HepG2 (cell line): ENCODE results near the gene ERLEC1. TPM values are rescaled to one million over a fixed set of nuclear protein-coding genes. Genes with fewer than 3 reads are reported as not detected.
A peak's percentile ranks its signal among the peaks of the same experiment; 100 is the strongest.

Experiments
- AGO2 ChIP-seq: fragments of 200-400 bp; formaldehyde crosslinking; optimal IDR thresholded peaks from 2 replicates; pipeline ENCODE3; 2017; ENCODE audit warnings: mild to moderate bottlenecking, low read depth, low read length, moderate library complexity
- ARNTL ChIP-seq: sonication (generic); formaldehyde crosslinking; IDR thresholded peaks from 2 replicates; pipeline ENCODE4 v1.4.0; 2020; ENCODE audit warnings: mild to moderate bottlenecking, missing genetic modification reagents
- CBX5 ChIP-seq: sonication (generic); formaldehyde crosslinking; IDR thresholded peaks from 2 replicates; pipeline ENCODE4 v1.4.0; 2020; ENCODE audit warnings: missing genetic modification reagents, borderline replicate concordance
- CEBPB ChIP-seq: IDR thresholded peaks from 2 replicates; pipeline ENCODE4 v1.6.1; 2011; ENCODE audit warnings: low read depth, low read length, improper control_type of control experiment, borderline replicate concordance
- EEA1 ChIP-seq: sonication (generic); formaldehyde crosslinking; IDR thresholded peaks from 2 replicates; pipeline ENCODE4 v1.5.1; 2020; ENCODE audit warnings: mild to moderate bottlenecking, missing genetic modification reagents, borderline replicate concordance
- HES4 ChIP-seq: sonication (generic); formaldehyde crosslinking; IDR thresholded peaks from 2 replicates; pipeline ENCODE4 v1.9.0; 2021; ENCODE audit warnings: mild to moderate bottlenecking, missing genetic modification reagents, borderline replicate concordance
- KAT8 ChIP-seq: IDR thresholded peaks from 2 replicates; pipeline ENCODE4 v1.6.1; 2016; ENCODE audit warnings: missing genetic modification reagents, missing compliant biosample characterization
- MAFF ChIP-seq: IDR thresholded peaks from 2 replicates; pipeline ENCODE4 v1.6.1; 2011; ENCODE audit warnings: low read depth, low read length, improper control_type of control experiment
- MIER2 ChIP-seq: IDR thresholded peaks from 2 replicates; pipeline ENCODE4 v1.6.1; 2016; ENCODE audit warnings: missing biosample characterization, missing genetic modification reagents
- MIER3 ChIP-seq: IDR thresholded peaks from 2 replicates; pipeline ENCODE4 v1.6.1; 2016; ENCODE audit warnings: missing compliant biosample characterization, borderline replicate concordance
- MZF1 ChIP-seq: sonication (generic); formaldehyde crosslinking; IDR thresholded peaks from 2 replicates; pipeline ENCODE4 v1.8.1; 2023; ENCODE audit warnings: mild to moderate bottlenecking, missing genetic modification reagents, borderline replicate concordance
- NAIF1 ChIP-seq: sonication (generic); formaldehyde crosslinking; IDR thresholded peaks from 2 replicates; pipeline ENCODE4 v1.5.0; 2020; ENCODE audit warnings: mild to moderate bottlenecking, missing genetic modification reagents, borderline replicate concordance
- RAD21 ChIP-seq: fragments of 450-650 bp; formaldehyde crosslinking; IDR thresholded peaks from 2 replicates; pipeline ENCODE4 v1.5.0; 2020; ENCODE audit warnings: mild to moderate bottlenecking
- RBM22 ChIP-seq: fragments of 200-400 bp; formaldehyde crosslinking; optimal IDR thresholded peaks from 2 replicates; pipeline ENCODE3; 2017; ENCODE audit warnings: mild to moderate bottlenecking, low read length, moderate library complexity
- RCOR2 ChIP-seq: IDR thresholded peaks from 2 replicates; pipeline ENCODE4 v1.6.1; 2016; ENCODE audit warnings: missing biosample characterization, missing genetic modification reagents
- RFX3 ChIP-seq: IDR thresholded peaks from 2 replicates; pipeline ENCODE4 v1.6.1; 2016; ENCODE audit warnings: missing biosample characterization, missing genetic modification reagents
- XBP1 ChIP-seq: sonication (generic); formaldehyde crosslinking; IDR thresholded peaks from 2 replicates; pipeline ENCODE4 v1.5.0; 2020; ENCODE audit warnings: missing genetic modification reagents
- ZNF24 ChIP-seq: fragments of 450-650 bp; IDR thresholded peaks from 2 replicates; pipeline ENCODE4 v1.6.1; 2017; ENCODE audit warnings: antibody characterized with exemption, mild to moderate bottlenecking
- ZNF530 ChIP-seq: sonication (generic); formaldehyde crosslinking; IDR thresholded peaks from 2 replicates; pipeline ENCODE4 v1.5.0; 2020; ENCODE audit warnings: low read depth, mild to moderate bottlenecking, missing genetic modification reagents
- ZNF546 ChIP-seq: sonication (generic); formaldehyde crosslinking; conservative IDR thresholded peaks from 2 replicates; pipeline ENCODE4 v1.8.1; 2023; ENCODE audit warnings: mild to moderate bottlenecking, missing genetic modification reagents
- ZNF644 ChIP-seq: IDR thresholded peaks from 2 replicates; pipeline ENCODE4 v1.6.1; 2016; ENCODE audit warnings: low read depth
- ZNF678 ChIP-seq: sonication (generic); formaldehyde crosslinking; IDR thresholded peaks from 2 replicates; pipeline ENCODE4 v1.4.0; 2020; ENCODE audit warnings: mild to moderate bottlenecking, missing genetic modification reagents
- ZNF709 ChIP-seq: sonication (generic); formaldehyde crosslinking; IDR thresholded peaks from 2 replicates; pipeline ENCODE4 v1.5.0; 2020; ENCODE audit warnings: mild to moderate bottlenecking, missing genetic modification reagents
- ZNF761 ChIP-seq: sonication (generic); formaldehyde crosslinking; conservative IDR thresholded peaks from 2 replicates; pipeline ENCODE4 v1.4.0; 2020; ENCODE audit warnings: mild to moderate bottlenecking, missing genetic modification reagents
- polyA plus RNA-seq, 8 experiments: library from polyadenylated mRNA; depleted of rRNA in 3 of 8; stranded (reverse) in 7 of 8; unstranded in 1 of 8; fragments of >200 nt; fragmentation: Illumina TruSeq in 4 of 8; extraction: Trizol in 4 of 8; gene quantifications; 2 replicates each; pipeline versions ENCODE4 v1.2.1 to v1.2.3, GENCODE V29; 2011 to 2016; ENCODE audit warnings: low read depth in 4 of 8, missing spikeins in 1 of 8, mixed read lengths in 1 of 8; ENCODE audit not compliant: insufficient read depth in 1 of 8
- total RNA-seq, 5 experiments: library from RNA; depleted of rRNA; stranded (reverse); fragments of >200 nt; fragmentation: Illumina TruSeq; extraction: Trizol; gene quantifications; 2 replicates each; pipeline ENCODE4 v1.2.3, GENCODE V29; 2016; ENCODE audit warnings: low read depth in 1 of 5
- TF ChIP-seq, protein P1 (sequence below): sonication (generic); formaldehyde crosslinking; IDR thresholded peaks from 2 replicates; pipeline ENCODE4 v1.4.0; 2020; ENCODE audit warnings: missing genetic modification reagents
- TF ChIP-seq, protein P2 (sequence below): sonication (generic); formaldehyde crosslinking; IDR thresholded peaks from 2 replicates; pipeline ENCODE4 v1.4.0; 2020; ENCODE audit warnings: missing genetic modification reagents
- TF ChIP-seq, protein P3 (sequence below): IDR thresholded peaks from 2 replicates; pipeline ENCODE4 v1.6.1; 2016; ENCODE audit warnings: low read depth, control low read depth
- TF ChIP-seq, protein P4 (sequence below): sonication (generic); formaldehyde crosslinking; IDR thresholded peaks from 2 replicates; pipeline ENCODE4 v1.5.0; 2020; ENCODE audit warnings: mild to moderate bottlenecking, low read depth, missing genetic modification reagents, borderline replicate concordance

Gene ERLEC1
- total and polyA plus RNA-seq, 2 of the 13 experiments (the other 11 are each of a cell fraction or from before 2014, with no cell fraction given), result 87.3 to 88.4 TPM

DNA sequence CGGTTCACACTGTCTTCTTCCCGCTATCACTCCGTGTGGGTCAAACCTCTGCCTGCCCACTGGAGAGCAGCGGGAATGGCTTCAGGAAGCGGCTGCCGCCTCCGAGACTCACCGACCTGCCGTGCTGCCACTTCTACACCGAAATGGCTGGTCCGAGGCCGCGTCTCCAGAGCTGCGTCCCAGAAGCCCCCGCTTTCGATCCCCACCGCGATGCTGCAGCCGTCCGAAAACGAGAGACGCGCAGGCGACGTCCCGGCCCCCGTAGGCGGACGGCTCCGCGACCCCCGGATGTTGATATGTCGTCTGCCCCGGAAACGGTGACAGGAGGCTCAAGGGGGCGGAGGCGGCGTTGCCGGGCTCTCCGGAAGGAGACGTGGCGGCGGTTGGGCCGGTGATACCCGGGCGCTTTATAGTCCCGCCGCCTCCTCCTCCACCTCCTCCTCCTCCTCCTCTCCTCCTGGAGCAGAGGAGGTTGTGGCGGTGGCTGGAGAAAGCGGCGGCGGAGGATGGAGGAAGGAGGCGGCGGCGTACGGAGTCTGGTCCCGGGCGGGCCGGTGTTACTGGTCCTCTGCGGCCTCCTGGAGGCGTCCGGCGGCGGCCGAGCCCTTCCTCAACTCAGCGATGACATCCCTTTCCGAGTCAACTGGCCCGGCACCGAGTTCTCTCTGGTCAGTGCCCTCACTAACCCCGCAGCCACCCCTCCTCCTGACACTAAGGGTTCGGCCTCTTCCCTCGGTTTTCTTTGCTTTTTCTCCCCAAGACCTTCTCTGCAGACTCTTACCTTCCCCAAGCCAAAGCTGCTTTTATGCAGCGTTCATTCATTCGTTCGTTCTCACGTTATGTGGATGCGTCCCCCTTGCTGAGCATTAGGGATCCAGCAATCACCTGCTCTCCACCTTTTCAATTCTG is at the start of gene ERLEC1, which contains the start of gene ASB3 (continued):
- TF ChIP-seq, protein P1, sequence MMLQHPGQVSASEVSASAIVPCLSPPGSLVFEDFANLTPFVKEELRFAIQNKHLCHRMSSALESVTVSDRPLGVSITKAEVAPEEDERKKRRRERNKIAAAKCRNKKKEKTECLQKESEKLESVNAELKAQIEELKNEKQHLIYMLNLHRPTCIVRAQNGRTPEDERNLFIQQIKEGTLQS, result peak; percentile 70
- TF ChIP-seq RAD21 (CRISPR knock-in tag), result peak; percentile 49
- TF ChIP-seq EEA1, result peak; percentile 93; the same call in 1 of the 2 replicates
- peak; percentile 95 for TF ChIP-seq CBX5 (CRISPR knock-in tag)
- TF ChIP-seq MZF1 (CRISPR knock-in tag), result peak; percentile 89; the same call in 1 of the 2 replicates
- peak; percentile 60; the same call in 1 of the 2 replicates for TF ChIP-seq MIER2 (CRISPR knock-in tag)
- no peak; the same call in 1 of the 2 replicates for TF ChIP-seq ZNF546 (CRISPR knock-in tag)
- no peak for TF ChIP-seq CEBPB
- no peak for TF ChIP-seq RBM22
- TF ChIP-seq, protein P2, sequence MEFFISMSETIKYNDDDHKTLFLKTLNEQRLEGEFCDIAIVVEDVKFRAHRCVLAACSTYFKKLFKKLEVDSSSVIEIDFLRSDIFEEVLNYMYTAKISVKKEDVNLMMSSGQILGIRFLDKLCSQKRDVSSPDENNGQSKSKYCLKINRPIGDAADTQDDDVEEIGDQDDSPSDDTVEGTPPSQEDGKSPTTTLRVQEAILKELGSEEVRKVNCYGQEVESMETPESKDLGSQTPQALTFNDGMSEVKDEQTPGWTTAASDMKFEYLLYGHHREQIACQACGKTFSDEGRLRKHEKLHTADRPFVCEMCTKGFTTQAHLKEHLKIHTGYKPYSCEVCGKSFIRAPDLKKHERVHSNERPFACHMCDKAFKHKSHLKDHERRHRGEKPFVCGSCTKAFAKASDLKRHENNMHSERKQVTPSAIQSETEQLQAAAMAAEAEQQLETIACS (CRISPR knock-in tag), result no peak
- peak; percentile 82 for TF ChIP-seq RCOR2 (CRISPR knock-in tag)
- peak; percentile 99 for TF ChIP-seq KAT8
- peak; percentile 71 for TF ChIP-seq AGO2
- peak; percentile 66; the same call in 1 of the 2 replicates for TF ChIP-seq ZNF709
- TF ChIP-seq ARNTL (CRISPR knock-in tag), result peak; percentile 63; the same call in 1 of the 2 replicates
- peak; percentile 24; the same call in 1 of the 2 replicates for TF ChIP-seq HES4 (CRISPR knock-in tag)
- TF ChIP-seq NAIF1 (CRISPR knock-in tag), result peak; percentile 68; the same call in 1 of the 2 replicates
- TF ChIP-seq ZNF530 (CRISPR knock-in tag), result no peak
- TF ChIP-seq ZNF24, result peak; percentile 22; the same call in 1 of the 2 replicates
- TF ChIP-seq, protein P3, sequence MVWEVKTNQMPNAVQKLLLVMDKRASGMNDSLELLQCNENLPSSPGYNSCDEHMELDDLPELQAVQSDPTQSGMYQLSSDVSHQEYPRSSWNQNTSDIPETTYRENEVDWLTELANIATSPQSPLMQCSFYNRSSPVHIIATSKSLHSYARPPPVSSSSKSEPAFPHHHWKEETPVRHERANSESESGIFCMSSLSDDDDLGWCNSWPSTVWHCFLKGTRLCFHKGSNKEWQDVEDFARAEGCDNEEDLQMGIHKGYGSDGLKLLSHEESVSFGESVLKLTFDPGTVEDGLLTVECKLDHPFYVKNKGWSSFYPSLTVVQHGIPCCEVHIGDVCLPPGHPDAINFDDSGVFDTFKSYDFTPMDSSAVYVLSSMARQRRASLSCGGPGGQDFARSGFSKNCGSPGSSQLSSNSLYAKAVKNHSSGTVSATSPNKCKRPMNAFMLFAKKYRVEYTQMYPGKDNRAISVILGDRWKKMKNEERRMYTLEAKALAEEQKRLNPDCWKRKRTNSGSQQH (CRISPR knock-in tag), result peak; percentile 89; the same call in 1 of the 2 replicates
- peak; percentile 83; the same call in 1 of the 2 replicates for TF ChIP-seq ZNF761 (CRISPR knock-in tag)
- no peak for TF ChIP-seq ZNF644 (CRISPR knock-in tag)
- peak; percentile 99 for TF ChIP-seq MIER3 (CRISPR knock-in tag)
- TF ChIP-seq XBP1, result peak; percentile 96
- TF ChIP-seq, protein P4, sequence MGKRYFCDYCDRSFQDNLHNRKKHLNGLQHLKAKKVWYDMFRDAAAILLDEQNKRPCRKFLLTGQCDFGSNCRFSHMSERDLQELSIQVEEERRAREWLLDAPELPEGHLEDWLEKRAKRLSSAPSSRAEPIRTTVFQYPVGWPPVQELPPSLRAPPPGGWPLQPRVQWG (CRISPR knock-in tag), result no peak
- TF ChIP-seq RFX3 (CRISPR knock-in tag), result peak; percentile 47; the same call in 1 of the 2 replicates
- no peak for TF ChIP-seq MAFF
- TF ChIP-seq ZNF678 (CRISPR knock-in tag), result peak; percentile 59; the same call in 1 of the 2 replicates
